Heart left ventricle (tissue), 16 donors: Measurements from ENCODE around the gene PIP5K1A. TPM values are rescaled to one million over a fixed set of nuclear protein-coding genes. Genes with fewer than 3 reads are reported as not detected.
"Not testable (repeated sequence)": the region's sequence is repeated elsewhere in the genome, so short reads cannot be mapped to it uniquely, and the experiment has no call there.

Experiments
- ATAC-seq, 4 donors: fragments of 200-7000 bp; cut with Tn5 transposase; one replicate each; pipeline ENCODE4 v1.9.1; 2020 to 2022; ENCODE audit warnings: moderate library complexity in 4 of 4, mild to moderate bottlenecking in 3 of 4, moderate number of reproducible peaks in 1 of 4
- DNase-seq, 5 donors: peaks; one replicate each; pipeline ENCODE4 v3.0.0-alpha.2; 2020
- H3K27ac ChIP-seq, 12 donors: fragments of 200-600 bp; sonication (generic) in 4 of 12; one replicate each; pipeline versions ENCODE4 v1.5.0 to v1.8.0; 2016 to 2022; ENCODE audit warnings: mild to moderate bottlenecking in 2 of 12
- H3K27me3 ChIP-seq, 9 donors: fragments of 200-600 bp; sonication (generic) in 2 of 9; one replicate each; pipeline versions ENCODE4 v1.5.1 to v1.8.0; 2016 to 2022; ENCODE audit warnings: mild to moderate bottlenecking in 3 of 9
- H3K36me3 ChIP-seq, 9 donors: fragments of 200-600 bp; sonication (generic) in 2 of 9; one replicate each; pipeline versions ENCODE4 v1.5.0 to v1.8.0; 2018 to 2022; ENCODE audit warnings: mild to moderate bottlenecking in 2 of 9
- H3K4me1 ChIP-seq, 12 donors: fragments of 200-600 bp; sonication (generic) in 4 of 12; one replicate each; pipeline versions ENCODE4 v1.5.0 to v1.8.0; 2016 to 2022; ENCODE audit warnings: mild to moderate bottlenecking in 3 of 12
- H3K4me3 ChIP-seq, 12 donors: fragments of 200-600 bp; sonication (generic) in 4 of 12; one replicate each; pipeline versions ENCODE4 v1.5.0 to v1.8.0; 2017 to 2022; ENCODE audit warnings: mild to moderate bottlenecking in 9 of 12, moderate library complexity in 4 of 12
- H3K9me3 ChIP-seq, 12 donors: fragments of 200-600 bp; sonication (generic) in 4 of 12; one replicate each; pipeline versions ENCODE4 v1.5.0 to v1.8.0; 2016 to 2022; ENCODE audit warnings: mild to moderate bottlenecking in 1 of 12
- CTCF ChIP-seq, 12 donors: fragments of 200-600 bp; sonication (generic) in 4 of 12; IDR thresholded peaks; one replicate each; pipeline versions ENCODE4 v1.5.0 to v1.8.0; 2018 to 2022; ENCODE audit warnings: antibody characterized with exemption in 12 of 12, mild to moderate bottlenecking in 5 of 12
- POLR2A ChIP-seq, 2 donors: fragments of 450-650 bp; IDR thresholded peaks; one replicate each; pipeline ENCODE4 v1.6.1; 2017; ENCODE audit warnings: antibody characterized with exemption in 2 of 2, mild to moderate bottlenecking in 2 of 2, moderate library complexity in 2 of 2
- WGBS, 4 donors: extraction: QIAGEN DNeasy Blood & Tissue Kit in 2 of 4; methylation state at CpG; one replicate each; pipeline versions ENCODE4 v1.1.5 to v1.1.7; 2013 to 2018; 5-methylcytosine and 5-hydroxymethylcytosine counted together
- intact Hi-C, 10 donors: fragments of 100-400 bp; cut with DNase I; formaldehyde crosslinking; loops; one replicate each; pipeline versions ENCODE4 v1.11.1 to v1.14.2; 2022
- polyA plus RNA-seq, 2 donors: library from polyadenylated mRNA; stranded (reverse); fragments of 200-250 nt; gene quantifications; one replicate each; pipeline ENCODE4 v1.2.3, GENCODE V29; 2013
- total RNA-seq, 9 donors: library from RNA; depleted of rRNA in 2 of 9; stranded (reverse); fragments of >200 nt in 2 of 9; fragmentation: NEBNext Ultra II Directional in 3 of 9; extraction: Animal tissue kit (Norgen Biotek cat#: 25700) in 3 of 9; gene quantifications; one replicate each; pipeline versions ENCODE4 v1.1.0 to v1.2.4, GENCODE V29; 2016 to 2023
- donor health status: ischemic (EF 13 %, LVEDD 7.1; RV severe dilation, severe dysfunction).
- donor health status: healthy with polysubstance abuse.
- donor health status: DM: no; HTN: yes; CAD: no.
- donor health status: DM: no; HTN: no; CAD: no.
- donor health status: ischemic (EF 25% LVEDD 6.9; RV normal size, moderate dysfunction).
- donor health status: ischemic (EF 25% LVEDD 5.7; RV mildly dilated, moderate dysfunction).
- donor health status: healthy.
- donor health status: DM: yes; HTN: yes; CAD: no.
- donor health status: ischemic (EF 35%, LVEDD 5.7; RV mildly dilated, moderate dysfunction).
- donor health status: nonischemic (EF 11% LVEDD 7.7; RV severe dilation, severe dysfunction).
- donor health status: DM: yes; HTN: yes; CAD: no.
- donor health status: PGD.
- donor health status: ischemic (EF 29% LVEDD 5.4; RV normal size, mild dysfunction).
- donor health status: nonischemic (EF 23%, LVEDD 6.1; RV moderate dilation, normal function).

PIP5K1A gene
- total and polyA plus RNA-seq, 11 donors, result 20.5 to 48.8 (median 36.5) TPM

DNA sequence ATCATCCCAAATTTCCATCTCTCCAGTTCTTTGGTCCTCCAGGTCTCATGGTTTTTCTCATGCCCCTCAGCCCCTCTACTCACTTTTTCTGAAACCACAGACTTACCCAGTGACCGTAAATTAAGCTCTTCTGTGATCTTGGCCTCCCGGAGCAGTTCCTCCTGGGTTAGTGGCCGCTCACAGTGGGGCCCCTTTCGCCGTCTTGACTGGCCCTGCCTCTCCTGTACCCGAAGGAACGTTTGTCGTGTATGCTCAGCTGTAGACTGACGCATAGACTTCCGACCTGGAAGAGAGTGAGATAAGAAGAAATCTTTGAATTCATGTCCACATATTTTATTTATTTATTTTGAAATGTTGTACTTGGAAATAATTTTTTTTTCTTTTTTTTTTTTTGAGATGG lies 14.1 kb upstream of the PIP5K1A start:
- intact Hi-C loops, result loop anchor here in 1 of 10 donors (10.0 kb wide), 1 partner anchor 51 kb away; no protein-coding TSS in a partner anchor
- Histone ChIP-seq H3K4me3 (no peak overlapping the region), H3K27ac (no peak overlapping the region), H3K4me1 (peaks cover 0 to 22% (median 12%) of the 10 kb centered on the region in 12 donors), H3K9me3 (no peaks in the 10 kb centered on the region), H3K27me3 (no peaks in the 10 kb centered on the region), H3K36me3 (peaks cover 3 to 75% (median 68%) of the 10 kb centered on the region in 9 donors)
- WGBS, 4 donors, result 94 to 95% (median 94%) methylated on average over 10 of the region's 10 CpGs
- ATAC-seq, result no peak
- no peak for TF ChIP-seq CTCF (IDR thresholded peaks at IDR 0.05)
- TF ChIP-seq POLR2A (IDR thresholded peaks at IDR 0.05), result no peak
- no peak for DNase-seq

GRCh38 chr1:151187205-151187604 lies 11.1 kb upstream of the PIP5K1A start:
- no peak for TF ChIP-seq CTCF (IDR thresholded peaks at IDR 0.05)
- no peak for TF ChIP-seq POLR2A (IDR thresholded peaks at IDR 0.05)
- H3K4me3 ChIP-seq, result no peak overlapping the region
- WGBS, 4 donors, result 87 to 95% (median 92%) methylated on average over 1 of the region's 1 CpG
- H3K27me3 ChIP-seq, result no peaks in the 10 kb centered on the region
- no peak for ATAC-seq
- intact Hi-C loops, result loop anchor here in 1 of 10 donors (10.0 kb wide), 1 partner anchor 48 kb away; no protein-coding TSS in a partner anchor
- H3K9me3 ChIP-seq, result no peaks in the 10 kb centered on the region
- peaks cover 3 to 45% (median 38%) of the 10 kb centered on the region in 9 donors for H3K36me3 ChIP-seq
- H3K4me1 ChIP-seq, result peaks cover 0 to 32% (median 18%) of the 10 kb centered on the region in 12 donors
- DNase-seq, result no peak
- no peak overlapping the region for H3K27ac ChIP-seq

- peaks cover 3 to 31% (median 23%) of the 10 kb centered on the region in 9 donors for H3K36me3 ChIP-seq
- H3K4me3 ChIP-seq, result peak overlapping the region in 9 of 12 donors; percentile 71 to 95 (median 85)
- peaks cover 0 to 32% (median 18%) of the 10 kb centered on the region in 12 donors for H3K4me1 ChIP-seq
- not testable (repeated sequence) for DNase-seq, H3K9me3 ChIP-seq, H3K27me3 ChIP-seq, ATAC-seq
- intact Hi-C loops, result loop anchor here in 1 of 10 donors (10.0 kb wide), 1 partner anchor 46 kb away; no protein-coding TSS in a partner anchor
- WGBS, 4 donors, result 77 to 81% (median 78%) methylated on average over 8 of the region's 8 CpGs
- H3K27ac ChIP-seq, result peak overlapping the region in 1 of 12 donors; percentile 17
Observed at GRCh38 chr1:151188667-151189066, 9.7 kb upstream of the PIP5K1A start.

DNA sequence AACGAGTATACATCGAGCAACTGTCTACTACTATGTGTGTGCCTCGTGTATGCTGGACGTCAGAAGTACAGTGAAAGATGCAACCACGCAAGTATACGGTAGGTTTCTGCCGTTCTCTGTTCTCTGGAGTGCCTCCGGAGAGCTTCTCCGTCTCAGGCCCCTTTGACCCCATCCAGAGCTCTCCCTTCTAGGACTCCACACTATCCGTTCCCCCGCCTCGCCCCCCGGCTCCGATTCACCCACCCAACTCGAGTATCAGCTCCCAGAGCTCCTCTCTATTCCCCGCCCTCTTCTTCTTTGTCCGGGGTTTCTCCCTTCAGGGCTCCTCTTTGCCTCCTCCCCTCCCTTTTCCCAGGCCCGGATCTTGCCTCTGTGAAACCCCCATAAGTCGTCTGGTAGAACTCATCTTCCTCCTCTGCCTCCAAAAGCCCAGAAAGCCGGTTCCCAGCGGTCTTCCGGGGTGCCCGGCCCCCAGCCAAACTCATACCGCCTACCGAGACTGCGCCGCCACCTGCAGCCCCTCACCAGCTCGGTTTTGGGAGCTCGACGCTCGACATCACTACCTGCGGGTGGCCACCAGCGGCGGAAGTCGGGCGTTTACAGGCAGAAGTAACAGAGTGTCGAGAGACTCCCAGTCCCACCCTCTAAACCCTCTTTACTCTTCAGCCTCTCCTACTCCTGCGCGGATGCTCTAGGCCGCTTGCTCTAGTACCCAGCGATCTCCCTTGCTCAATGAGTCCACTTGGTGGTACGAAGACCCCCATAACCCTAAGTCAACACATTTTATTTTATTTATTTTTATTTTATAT lies 8.5 kb upstream of the PIP5K1A start, which contains the start of gene VPS72:
Gene VPS72, minus strand, starts transcription at position 561 of the 809 bp plus-strand sequence. Its CDS starts 76 bp downstream, at position 485.
- H3K4me1 ChIP-seq, result peaks cover 0 to 32% (median 18%) of the 10 kb centered on the region in 12 donors
- ATAC-seq, result peak; percentile 93 to 98 (median 98)

More for the DNA sequence above, 8.5 kb upstream of the PIP5K1A start, which contains the start of gene VPS72:
- Histone ChIP-seq H3K4me3 (peak within 1 kb of the TSS; percentile 54 to 95 (median 82)), H3K36me3 (peaks cover 0 to 19% (median 11%) of the 10 kb centered on the region in 9 donors), H3K27me3 (no peaks in the 10 kb centered on the region), H3K9me3 (no peaks in the 10 kb centered on the region), H3K27ac (peak within 1 kb of the TSS; percentile 45 to 90 (median 80))
- intact Hi-C loops, result loop anchor here in 5 of 10 donors (5.0 to 10.0 kb wide), 5 partner anchors 45 to 215 kb away; partner anchors contain the start of genes PSMD4 (in 2 of the 5) and RFX5 (in 1 of the 5)
- peak in 1 of 2 donors; percentile 57 for TF ChIP-seq POLR2A (IDR thresholded peaks at IDR 0.05)
- TF ChIP-seq CTCF (IDR thresholded peaks at IDR 0.05), result peak in 3 of 12 donors; percentile 2 to 24 (median 7)
- DNase-seq, result peak; percentile 86 to 90 (median 88)
- WGBS, 4 donors, result 0 to 1% (median 1%) methylated on average over 42 of the region's 42 CpGs
